ENCODE data around the gene PTGR3.
"Not testable (repeated sequence)": the region's sequence is repeated elsewhere in the genome, so short reads cannot be mapped to it uniquely, and the experiment has no call there.

GRCh38 chr18:75187702-75188101 lies 21.2 kb downstream of the PTGR3 start:
- not testable (repeated sequence) for TF ChIP-seq CTCF, POLR2A (IDR thresholded peaks at IDR 0.05)

Data from body of pancreas (tissue), 4 donors.